SK-N-MC (cell line): ENCODE results near the gene PLGRKT.
"Not testable (repeated sequence)": the region's sequence is repeated elsewhere in the genome, so short reads cannot be mapped to it uniquely, and the experiment has no call there.

Source experiments
- EZH2 ChIP-seq: fragments of 200-600 bp; sonication (generic); IDR thresholded peaks from one replicate; pipeline ENCODE4 v1.6.1; 2017; ENCODE audit warnings: antibody characterized with exemption
- FOXP2 ChIP-seq: optimal IDR thresholded peaks from 2 replicates; pipeline ENCODE3; 2011; ENCODE audit warnings: mild to moderate bottlenecking, moderate library complexity; ENCODE audit not compliant: insufficient read depth; ENCODE audit errors: extremely low read length, control extremely low read depth
- POLR2AphosphoS5 ChIP-seq: IDR thresholded peaks from 2 replicates; pipeline ENCODE4 v1.6.1; 2012; ENCODE audit warnings: mild to moderate bottlenecking, low read depth, low read length, borderline replicate concordance

- not testable (repeated sequence) for TF ChIP-seq POLR2AphosphoS5, EZH2, FOXP2
Observed at GRCh38 chr9:5464831-5465330, 27.2 kb upstream of the PLGRKT start.
